ENCODE results near the gene ACTR3C. TPM values are rescaled to one million over a fixed set of nuclear protein-coding genes. Genes with fewer than 3 reads are reported as not detected.
A peak's percentile ranks its signal among the peaks of the same experiment; 100 is the strongest.

The ACTR3C gene
- total and polyA plus RNA-seq, 2 of the 13 experiments (the other 11 are each of a cell fraction or from before 2014, with no cell fraction given) = 3.8 to 7.5 TPM

DNA sequence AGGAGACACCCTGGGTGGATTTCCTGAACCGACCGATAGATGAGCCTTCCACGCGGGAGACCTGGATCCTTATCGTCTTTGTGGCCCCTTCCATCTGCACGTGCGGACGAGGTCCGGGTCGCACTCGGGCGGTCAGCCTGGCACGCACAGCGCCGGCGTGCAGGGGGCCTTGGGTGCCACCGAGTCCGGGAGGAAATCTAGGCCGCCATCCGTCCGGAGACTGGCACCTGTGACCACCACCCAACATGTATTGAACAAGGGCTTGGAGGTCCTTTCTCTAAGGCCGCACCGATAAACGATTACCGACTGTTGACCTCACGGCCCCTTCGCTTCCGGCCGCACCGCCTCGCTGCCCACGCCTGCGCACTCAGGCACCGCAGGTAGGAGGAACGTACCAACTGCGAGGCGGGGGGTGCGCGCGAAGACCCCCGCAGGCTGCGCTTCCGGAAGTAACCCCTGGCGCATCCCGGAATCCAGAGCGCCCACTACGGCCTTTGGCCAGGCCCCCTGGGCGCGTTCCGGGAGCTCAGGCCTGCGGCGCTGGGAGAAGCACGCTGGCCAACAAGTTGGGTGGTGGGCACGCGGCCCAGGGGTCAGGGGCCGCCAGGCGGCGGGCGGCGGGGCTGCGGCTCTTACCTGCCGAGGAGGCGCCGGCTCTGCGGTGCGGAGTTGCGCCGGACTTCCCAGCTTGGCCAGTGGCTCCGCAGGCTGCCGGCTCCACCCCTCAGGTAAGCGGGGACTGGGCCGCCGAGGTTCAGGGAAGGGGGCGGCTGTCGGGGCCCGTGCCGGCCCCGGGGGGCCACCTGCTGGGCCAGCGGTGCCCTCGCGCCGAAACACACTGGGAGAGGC lies at the start of gene ACTR3C, which contains the start of gene LRRC61 (continued):
- TF ChIP-seq, protein P1, sequence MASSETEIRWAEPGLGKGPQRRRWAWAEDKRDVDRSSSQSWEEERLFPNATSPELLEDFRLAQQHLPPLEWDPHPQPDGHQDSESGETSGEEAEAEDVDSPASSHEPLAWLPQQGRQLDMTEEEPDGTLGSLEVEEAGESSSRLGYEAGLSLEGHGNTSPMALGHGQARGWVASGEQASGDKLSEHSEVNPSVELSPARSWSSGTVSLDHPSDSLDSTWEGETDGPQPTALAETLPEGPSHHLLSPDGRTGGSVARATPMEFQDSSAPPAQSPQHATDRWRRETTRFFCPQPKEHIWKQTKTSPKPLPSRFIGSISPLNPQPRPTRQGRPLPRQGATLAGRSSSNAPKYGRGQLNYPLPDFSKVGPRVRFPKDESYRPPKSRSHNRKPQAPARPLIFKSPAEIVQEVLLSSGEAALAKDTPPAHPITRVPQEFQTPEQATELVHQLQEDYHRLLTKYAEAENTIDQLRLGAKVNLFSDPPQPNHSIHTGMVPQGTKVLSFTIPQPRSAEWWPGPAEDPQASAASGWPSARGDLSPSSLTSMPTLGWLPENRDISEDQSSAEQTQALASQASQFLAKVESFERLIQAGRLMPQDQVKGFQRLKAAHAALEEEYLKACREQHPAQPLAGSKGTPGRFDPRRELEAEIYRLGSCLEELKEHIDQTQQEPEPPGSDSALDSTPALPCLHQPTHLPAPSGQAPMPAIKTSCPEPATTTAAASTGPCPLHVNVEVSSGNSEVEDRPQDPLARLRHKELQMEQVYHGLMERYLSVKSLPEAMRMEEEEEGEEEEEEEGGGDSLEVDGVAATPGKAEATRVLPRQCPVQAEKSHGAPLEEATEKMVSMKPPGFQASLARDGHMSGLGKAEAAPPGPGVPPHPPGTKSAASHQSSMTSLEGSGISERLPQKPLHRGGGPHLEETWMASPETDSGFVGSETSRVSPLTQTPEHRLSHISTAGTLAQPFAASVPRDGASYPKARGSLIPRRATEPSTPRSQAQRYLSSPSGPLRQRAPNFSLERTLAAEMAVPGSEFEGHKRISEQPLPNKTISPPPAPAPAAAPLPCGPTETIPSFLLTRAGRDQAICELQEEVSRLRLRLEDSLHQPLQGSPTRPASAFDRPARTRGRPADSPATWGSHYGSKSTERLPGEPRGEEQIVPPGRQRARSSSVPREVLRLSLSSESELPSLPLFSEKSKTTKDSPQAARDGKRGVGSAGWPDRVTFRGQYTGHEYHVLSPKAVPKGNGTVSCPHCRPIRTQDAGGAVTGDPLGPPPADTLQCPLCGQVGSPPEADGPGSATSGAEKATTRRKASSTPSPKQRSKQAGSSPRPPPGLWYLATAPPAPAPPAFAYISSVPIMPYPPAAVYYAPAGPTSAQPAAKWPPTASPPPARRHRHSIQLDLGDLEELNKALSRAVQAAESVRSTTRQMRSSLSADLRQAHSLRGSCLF (CRISPR knock-in tag; IDR thresholded peaks at IDR 0.05; ENCODE audit: borderline replicate concordance) = no peak; the same call in 1 of the 2 replicates
- peak; percentile 73 to 84 for TF ChIP-seq NR2F1 (CRISPR knock-in tag; IDR thresholded peaks at IDR 0.05)
- TF ChIP-seq HDAC1 (CRISPR knock-in tag; IDR thresholded peaks at IDR 0.05) = peak; percentile 97
- TF ChIP-seq ZNF724P (CRISPR knock-in tag; IDR thresholded peaks at IDR 0.05; ENCODE audit: borderline replicate concordance) = 0 out of 2 replicates have a peak, but pooled peaks have one; percentile 76
- TF ChIP-seq, protein P2, sequence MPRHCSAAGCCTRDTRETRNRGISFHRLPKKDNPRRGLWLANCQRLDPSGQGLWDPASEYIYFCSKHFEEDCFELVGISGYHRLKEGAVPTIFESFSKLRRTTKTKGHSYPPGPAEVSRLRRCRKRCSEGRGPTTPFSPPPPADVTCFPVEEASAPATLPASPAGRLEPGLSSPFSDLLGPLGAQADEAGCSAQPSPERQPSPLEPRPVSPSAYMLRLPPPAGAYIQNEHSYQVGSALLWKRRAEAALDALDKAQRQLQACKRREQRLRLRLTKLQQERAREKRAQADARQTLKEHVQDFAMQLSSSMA (CRISPR knock-in tag; IDR thresholded peaks at IDR 0.05) = peak; percentile 65; the same call in 1 of the 2 replicates
- TF ChIP-seq ZNF577 (CRISPR knock-in tag; IDR thresholded peaks at IDR 0.05; ENCODE audit: borderline replicate concordance, low read depth) = no peak
- peak; percentile 89 for TF ChIP-seq POLR2G (IDR thresholded peaks at IDR 0.05; ENCODE audit: low read depth, low read length)
- TF ChIP-seq, protein P3, sequence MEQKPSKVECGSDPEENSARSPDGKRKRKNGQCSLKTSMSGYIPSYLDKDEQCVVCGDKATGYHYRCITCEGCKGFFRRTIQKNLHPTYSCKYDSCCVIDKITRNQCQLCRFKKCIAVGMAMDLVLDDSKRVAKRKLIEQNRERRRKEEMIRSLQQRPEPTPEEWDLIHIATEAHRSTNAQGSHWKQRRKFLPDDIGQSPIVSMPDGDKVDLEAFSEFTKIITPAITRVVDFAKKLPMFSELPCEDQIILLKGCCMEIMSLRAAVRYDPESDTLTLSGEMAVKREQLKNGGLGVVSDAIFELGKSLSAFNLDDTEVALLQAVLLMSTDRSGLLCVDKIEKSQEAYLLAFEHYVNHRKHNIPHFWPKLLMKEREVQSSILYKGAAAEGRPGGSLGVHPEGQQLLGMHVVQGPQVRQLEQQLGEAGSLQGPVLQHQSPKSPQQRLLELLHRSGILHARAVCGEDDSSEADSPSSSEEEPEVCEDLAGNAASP (CRISPR knock-in tag; IDR thresholded peaks at IDR 0.05; ENCODE audit: borderline replicate concordance) = peak; percentile 61; the same call in 1 of the 2 replicates
- TF ChIP-seq NRL (CRISPR knock-in tag; IDR thresholded peaks at IDR 0.05; ENCODE audit: borderline replicate concordance) = peak; percentile 93
- TF ChIP-seq KLF9 (CRISPR knock-in tag; IDR thresholded peaks at IDR 0.05; ENCODE audit: low read depth) = 0 out of 2 replicates have a peak, but pooled peaks have one; percentile 56
- TF ChIP-seq, protein P4, sequence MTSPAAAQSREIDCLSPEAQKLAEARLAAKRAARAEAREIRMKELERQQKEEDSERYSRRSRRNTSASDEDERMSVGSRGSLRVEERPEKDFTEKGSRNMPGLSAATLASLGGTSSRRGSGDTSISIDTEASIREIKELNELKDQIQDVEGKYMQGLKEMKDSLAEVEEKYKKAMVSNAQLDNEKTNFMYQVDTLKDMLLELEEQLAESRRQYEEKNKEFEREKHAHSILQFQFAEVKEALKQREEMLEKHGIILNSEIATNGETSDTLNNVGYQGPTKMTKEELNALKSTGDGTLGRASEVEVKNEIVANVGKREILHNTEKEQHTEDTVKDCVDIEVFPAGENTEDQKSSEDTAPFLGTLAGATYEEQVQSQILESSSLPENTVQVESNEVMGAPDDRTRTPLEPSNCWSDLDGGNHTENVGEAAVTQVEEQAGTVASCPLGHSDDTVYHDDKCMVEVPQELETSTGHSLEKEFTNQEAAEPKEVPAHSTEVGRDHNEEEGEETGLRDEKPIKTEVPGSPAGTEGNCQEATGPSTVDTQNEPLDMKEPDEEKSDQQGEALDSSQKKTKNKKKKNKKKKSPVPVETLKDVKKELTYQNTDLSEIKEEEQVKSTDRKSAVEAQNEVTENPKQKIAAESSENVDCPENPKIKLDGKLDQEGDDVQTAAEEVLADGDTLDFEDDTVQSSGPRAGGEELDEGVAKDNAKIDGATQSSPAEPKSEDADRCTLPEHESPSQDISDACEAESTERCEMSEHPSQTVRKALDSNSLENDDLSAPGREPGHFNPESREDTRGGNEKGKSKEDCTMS (CRISPR knock-in tag; conservative IDR thresholded peaks at IDR 0.05) = no peak
- peak; percentile 88 for TF ChIP-seq KDM2A (CRISPR knock-in tag; IDR thresholded peaks at IDR 0.05; ENCODE audit: borderline replicate concordance, low read depth)
- TF ChIP-seq HNRNPK (IDR thresholded peaks at IDR 0.05; ENCODE audit: low read depth, low read length, poor library complexity, severe bottlenecking) = peak; percentile 66

Data from HepG2 (cell line).